Kidney (tissue), 14 donors: ENCODE results near the gene FARS2. TPM values are rescaled to one million over a fixed set of nuclear protein-coding genes. Genes with fewer than 3 reads are reported as not detected.

ENCODE experiments used
- DNase-seq, 5 donors: peaks; one replicate each; pipeline ENCODE4 v3.0.0-alpha.2; 2013 to 2020
- FAIRE-seq: peaks from 2 replicates; lab custom pipeline; 2012; peaks lifted over from hg19 to GRCh38; lab: Jason Lieb, UNC
- H3K27ac ChIP-seq, 2 donors: one replicate each; pipeline ENCODE4 v1.7.0; 2013; ENCODE audit warnings: low read depth in 2 of 2, low read length in 2 of 2, inconsistent platforms in 1 of 2
- H3K27me3 ChIP-seq: one replicate; pipeline ENCODE4 v1.7.1; 2013; ENCODE audit warnings: low read length, inconsistent platforms; ENCODE audit not compliant: control insufficient read depth, insufficient read depth
- H3K36me3 ChIP-seq, 3 donors: one replicate each; pipeline versions ENCODE4 v1.7.0 to v1.7.1; 2013; ENCODE audit warnings: low read length in 3 of 3, control low read depth in 1 of 3, inconsistent platforms in 1 of 3; ENCODE audit not compliant: insufficient read depth in 3 of 3, control insufficient read depth in 2 of 3
- H3K4me1 ChIP-seq, 3 donors: one replicate each; pipeline versions ENCODE4 v1.7.0 to v1.7.1; 2013; ENCODE audit warnings: low read length in 3 of 3, inconsistent platforms in 1 of 3, low read depth in 1 of 3; ENCODE audit not compliant: control insufficient read depth in 2 of 3, insufficient read depth in 2 of 3
- H3K4me3 ChIP-seq, 3 donors: one replicate each; pipeline versions ENCODE4 v1.7.0 to v1.8.1; 2013; ENCODE audit warnings: low read length in 3 of 3, control low read depth in 1 of 3, inconsistent platforms in 1 of 3
- H3K9ac ChIP-seq, 3 donors: one replicate each; pipeline versions ENCODE4 v1.7.0 to v1.7.1; 2013; ENCODE audit warnings: low read length in 3 of 3, control low read depth in 1 of 3, inconsistent platforms in 1 of 3
- H3K9me3 ChIP-seq, 3 donors: one replicate each; pipeline versions ENCODE4 v1.7.0 to v1.7.1; 2013; ENCODE audit warnings: low read length in 3 of 3, control low read depth in 1 of 3, inconsistent platforms in 1 of 3; ENCODE audit not compliant: control insufficient read depth in 2 of 3, insufficient read depth in 1 of 3
- intact Hi-C: fragments of 100-400 bp; cut with DNase I; formaldehyde crosslinking; loops from one replicate; pipeline ENCODE4 v1.11.1; 2022
- polyA plus RNA-seq: library from polyadenylated mRNA; stranded (reverse); fragments of 350-450 nt; fragmentation: Illumina TruSeq; extraction: RNeasy Lipid Tissue Mini Kit (QIAGEN cat#74804); gene quantifications from one replicate; pipeline ENCODE4 v1.2.3, GENCODE V29; 2014; ENCODE audit warnings: low read depth, low replicate concordance; ENCODE audit not compliant: insufficient read depth
- total RNA-seq: library from RNA; stranded (reverse); fragmentation: NEBNext Ultra II Directional; extraction: Animal tissue kit (Norgen Biotek cat#: 25700); gene quantifications from one replicate; pipeline ENCODE4 v1.2.1, GENCODE V29; 2021
- TF ChIP-seq, protein P1 (sequence below): IDR thresholded peaks from 3 replicates; pipeline ENCODE4 v1.5.1; 2012; ENCODE audit warnings: mild to moderate bottlenecking, moderate library complexity, borderline replicate concordance; ENCODE audit not compliant: insufficient read depth; ENCODE audit errors: extremely low read depth
- donor health status: control.
- donor health status: control.
- donor health status: control.
- donor health status: control.
- donor health status: control.
- donor health status: DM: yes; HTN: yes; CAD: no.
- donor health status: Normal renal cell carcinoma (clear cell type).

Gene FARS2
- total and polyA plus RNA-seq, 2 donors from 2014 or later, result 22.1 to 24.8 TPM

GRCh38 chr6:5366941-5367340, 105.6 kb downstream of the FARS2 start:
- TF ChIP-seq, protein P1, sequence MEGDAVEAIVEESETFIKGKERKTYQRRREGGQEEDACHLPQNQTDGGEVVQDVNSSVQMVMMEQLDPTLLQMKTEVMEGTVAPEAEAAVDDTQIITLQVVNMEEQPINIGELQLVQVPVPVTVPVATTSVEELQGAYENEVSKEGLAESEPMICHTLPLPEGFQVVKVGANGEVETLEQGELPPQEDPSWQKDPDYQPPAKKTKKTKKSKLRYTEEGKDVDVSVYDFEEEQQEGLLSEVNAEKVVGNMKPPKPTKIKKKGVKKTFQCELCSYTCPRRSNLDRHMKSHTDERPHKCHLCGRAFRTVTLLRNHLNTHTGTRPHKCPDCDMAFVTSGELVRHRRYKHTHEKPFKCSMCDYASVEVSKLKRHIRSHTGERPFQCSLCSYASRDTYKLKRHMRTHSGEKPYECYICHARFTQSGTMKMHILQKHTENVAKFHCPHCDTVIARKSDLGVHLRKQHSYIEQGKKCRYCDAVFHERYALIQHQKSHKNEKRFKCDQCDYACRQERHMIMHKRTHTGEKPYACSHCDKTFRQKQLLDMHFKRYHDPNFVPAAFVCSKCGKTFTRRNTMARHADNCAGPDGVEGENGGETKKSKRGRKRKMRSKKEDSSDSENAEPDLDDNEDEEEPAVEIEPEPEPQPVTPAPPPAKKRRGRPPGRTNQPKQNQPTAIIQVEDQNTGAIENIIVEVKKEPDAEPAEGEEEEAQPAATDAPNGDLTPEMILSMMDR, result no peak
- Histone ChIP-seq H3K27ac (no peak overlapping the region), H3K36me3 (peaks cover 0 to 6% (median 0%) of the 10 kb centered on the region in 3 donors), H3K27me3 (no peaks in the 10 kb centered on the region), H3K4me1 (no peaks in the 10 kb centered on the region), H3K9me3 (no peaks in the 10 kb centered on the region), H3K9ac (no peak overlapping the region), H3K4me3 (no peak overlapping the region)
- DNase-seq (no peak), FAIRE-seq (no peak)
- intact Hi-C loops, result no loop called here

DNA sequence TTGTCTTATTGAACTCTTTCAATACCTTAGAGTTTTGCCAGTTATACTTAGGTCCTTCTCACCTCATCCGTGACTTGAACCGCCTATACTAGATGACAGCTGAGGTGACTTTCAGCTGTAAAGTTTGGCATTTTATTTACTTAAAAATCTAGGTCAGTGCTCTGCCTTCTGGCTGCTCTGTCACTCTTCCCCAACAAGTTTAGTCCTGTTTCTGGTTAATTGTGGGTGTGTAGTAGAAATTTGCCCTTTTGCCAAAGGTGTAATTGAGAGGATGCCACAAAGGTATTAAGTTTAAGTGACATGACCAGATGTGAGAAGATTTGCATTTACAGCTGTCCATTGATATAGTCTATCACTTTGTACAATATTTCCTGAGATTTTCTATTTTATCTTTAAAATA, 106.2 kb downstream of the FARS2 start:
- intact Hi-C loops, result no loop called here
- H3K4me1 ChIP-seq, result no peaks in the 10 kb centered on the region
- H3K27ac ChIP-seq, result no peak overlapping the region
- TF ChIP-seq, protein P1, result no peak
- H3K27me3 ChIP-seq, result no peaks in the 10 kb centered on the region
- H3K9ac ChIP-seq, result no peak overlapping the region
- no peaks in the 10 kb centered on the region for H3K9me3 ChIP-seq
- peaks cover 0 to 6% (median 0%) of the 10 kb centered on the region in 3 donors for H3K36me3 ChIP-seq
- FAIRE-seq (no peak), DNase-seq (no peak)
- no peak overlapping the region for H3K4me3 ChIP-seq

DNA sequence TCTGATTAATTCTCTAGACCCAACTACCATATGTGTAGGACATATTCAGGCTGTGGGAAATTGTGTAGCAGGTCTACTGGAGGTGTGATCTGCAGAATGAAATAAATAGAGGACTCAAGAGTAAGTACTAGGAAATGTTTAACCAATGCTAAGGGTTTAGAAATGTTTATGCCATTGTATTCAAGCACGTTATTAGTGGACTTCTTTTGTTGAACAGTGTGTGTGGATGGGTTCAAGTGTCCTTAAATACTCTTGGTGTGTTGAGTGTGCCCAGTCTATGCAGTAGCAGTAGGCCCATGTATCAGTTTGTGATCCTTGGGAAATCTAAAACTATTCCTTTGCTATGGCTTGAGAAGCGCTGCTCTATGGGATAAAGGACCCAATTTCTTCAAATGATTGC, 112.1 kb downstream of the FARS2 start:
- DNase-seq (no peak), FAIRE-seq (no peak)
- H3K9me3 ChIP-seq, result no peaks in the 10 kb centered on the region
- no peak overlapping the region for H3K4me3 ChIP-seq
- peaks cover 0 to 6% (median 0%) of the 10 kb centered on the region in 3 donors for H3K36me3 ChIP-seq
- intact Hi-C loops, result no loop called here
- no peaks in the 10 kb centered on the region for H3K4me1 ChIP-seq
- H3K27me3 ChIP-seq, result no peaks in the 10 kb centered on the region
- TF ChIP-seq, protein P1, result no peak
- no peak overlapping the region for H3K27ac ChIP-seq
- H3K9ac ChIP-seq, result no peak overlapping the region

DNA sequence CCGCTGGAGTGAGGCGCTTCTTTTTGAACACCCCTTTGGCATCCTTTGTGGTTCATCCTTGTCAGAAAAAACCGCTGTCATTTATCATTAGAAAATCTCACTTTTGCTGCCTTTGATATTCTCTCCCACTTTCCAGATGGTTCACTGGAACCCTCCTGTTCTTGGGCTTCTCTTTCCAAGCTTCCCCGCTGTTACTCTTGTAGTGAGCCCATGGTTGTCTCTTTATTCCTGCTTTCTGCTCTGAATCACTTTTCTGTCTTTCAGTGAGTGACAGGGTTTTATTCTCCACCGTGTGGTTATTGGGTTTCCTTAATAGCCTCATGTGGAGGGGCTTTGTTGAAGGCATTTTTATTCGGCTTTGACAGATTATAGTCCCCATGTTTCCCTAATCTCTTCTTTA, 117.0 kb downstream of the FARS2 start:
- no peak overlapping the region for H3K4me3 ChIP-seq
- DNase-seq (no peak), FAIRE-seq (no peak)
- H3K9ac ChIP-seq, result no peak overlapping the region
- H3K9me3 ChIP-seq, result no peaks in the 10 kb centered on the region
- no peaks in the 10 kb centered on the region for H3K27me3 ChIP-seq
- H3K27ac ChIP-seq, result no peak overlapping the region
- intact Hi-C loops, result no loop called here
- TF ChIP-seq, protein P1, result no peak
- no peaks in the 10 kb centered on the region for H3K36me3 ChIP-seq
- no peaks in the 10 kb centered on the region for H3K4me1 ChIP-seq
